ENCODE results near the gene BRME1.
"Not testable (repeated sequence)": the region's sequence is repeated elsewhere in the genome, so short reads cannot be mapped to it uniquely, and the experiment has no call there.

The BRME1 gene

GRCh38 chr19:13852171-13852707 lies 53.7 kb downstream of the BRME1 start:
- in situ Hi-C loops (cut with MboI; ENCODE audit: low pct_unique_long_range_greater_than_20kb, low sequenced_read_pairs); DNase-seq: not testable (repeated sequence)

- DNase-seq; in situ Hi-C loops (cut with MboI; ENCODE audit: low pct_unique_long_range_greater_than_20kb, low sequenced_read_pairs): not testable (repeated sequence)
These were observed 54.2 kb downstream of the BRME1 start for GRCh38 chr19:13851734-13852114.

GRCh38 chr19:13850910-13851733 lies 54.8 kb downstream of the BRME1 start:
- DNase-seq, result no peak
- in situ Hi-C loops (cut with MboI; ENCODE audit: low pct_unique_long_range_greater_than_20kb, low sequenced_read_pairs), result no loop called here

- DNase-seq, result peak; percentile 69
- in situ Hi-C loops (cut with MboI; ENCODE audit: low pct_unique_long_range_greater_than_20kb, low sequenced_read_pairs), result loop anchor here (10.0 kb wide), 1 partner anchor 65 kb away; no protein-coding TSS in a partner anchor
These were observed 55.7 kb downstream of the BRME1 start for GRCh38 chr19:13849991-13850909.

- DNase-seq, result no peak
- in situ Hi-C loops (cut with MboI; ENCODE audit: low pct_unique_long_range_greater_than_20kb, low sequenced_read_pairs), result loop anchor here (10.0 kb wide), 1 partner anchor 64 kb away; no protein-coding TSS in a partner anchor
These were observed 56.9 kb downstream of the BRME1 start for GRCh38 chr19:13848798-13849676.

- DNase-seq, result no peak
- in situ Hi-C loops (cut with MboI; ENCODE audit: low pct_unique_long_range_greater_than_20kb, low sequenced_read_pairs), result loop anchor here (10.0 kb wide), 1 partner anchor 64 kb away; no protein-coding TSS in a partner anchor
These were observed 57.6 kb downstream of the BRME1 start for GRCh38 chr19:13848340-13848677.

GRCh38 chr19:13847407-13848339 lies 58.2 kb downstream of the BRME1 start:
- in situ Hi-C loops (cut with MboI; ENCODE audit: low pct_unique_long_range_greater_than_20kb, low sequenced_read_pairs), result loop anchor here (10.0 kb wide), 1 partner anchor 63 kb away; no protein-coding TSS in a partner anchor
- peak; percentile 92 for DNase-seq

- peak; percentile 97 for DNase-seq
- in situ Hi-C loops (cut with MboI; ENCODE audit: low pct_unique_long_range_greater_than_20kb, low sequenced_read_pairs), result loop anchor here (10.0 kb wide), 1 partner anchor 62 kb away; no protein-coding TSS in a partner anchor
These were observed 59.1 kb downstream of the BRME1 start for GRCh38 chr19:13846557-13847406.

- in situ Hi-C loops (cut with MboI; ENCODE audit: low pct_unique_long_range_greater_than_20kb, low sequenced_read_pairs), result loop anchor here (10.0 kb wide), 1 partner anchor 59 kb away; no protein-coding TSS in a partner anchor
These were observed 61.7 kb downstream of the BRME1 start for GRCh38 chr19:13844130-13844631.

GRCh38 chr19:13843104-13843921 lies 62.6 kb downstream of the BRME1 start:
- in situ Hi-C loops (cut with MboI; ENCODE audit: low pct_unique_long_range_greater_than_20kb, low sequenced_read_pairs), result loop anchor here (10.0 kb wide), 1 partner anchor 59 kb away; no protein-coding TSS in a partner anchor
- DNase-seq, result no peak

More at GRCh38 chr19:13844130-13844631, 61.7 kb downstream of the BRME1 start:
- no peak for DNase-seq

- in situ Hi-C loops (cut with MboI; ENCODE audit: low pct_unique_long_range_greater_than_20kb, low sequenced_read_pairs), result loop anchor here (10.0 kb wide), 1 partner anchor 58 kb away; no protein-coding TSS in a partner anchor
- peak; percentile 43 for DNase-seq
These were observed 63.4 kb downstream of the BRME1 start for GRCh38 chr19:13842291-13843103.

GRCh38 chr19:13841962-13842290 lies 64.0 kb downstream of the BRME1 start:
- in situ Hi-C loops (cut with MboI; ENCODE audit: low pct_unique_long_range_greater_than_20kb, low sequenced_read_pairs), result loop anchor here (10.0 kb wide), 1 partner anchor 57 kb away; no protein-coding TSS in a partner anchor
- no peak for DNase-seq

GRCh38 chr19:13841086-13841961 lies 64.6 kb downstream of the BRME1 start:
- in situ Hi-C loops (cut with MboI; ENCODE audit: low pct_unique_long_range_greater_than_20kb, low sequenced_read_pairs), result loop anchor here (10.0 kb wide), 1 partner anchor 57 kb away; no protein-coding TSS in a partner anchor
- peak; percentile 55 for DNase-seq
